ENCODE measurements around the gene WDR1. TPM values are rescaled to one million over a fixed set of nuclear protein-coding genes. Genes with fewer than 3 reads are reported as not detected.

The WDR1 gene
- total and polyA plus RNA-seq, 2 of the 13 experiments (the other 11 are each of a cell fraction or from before 2014, with no cell fraction given): 106 to 198 TPM

DNA sequence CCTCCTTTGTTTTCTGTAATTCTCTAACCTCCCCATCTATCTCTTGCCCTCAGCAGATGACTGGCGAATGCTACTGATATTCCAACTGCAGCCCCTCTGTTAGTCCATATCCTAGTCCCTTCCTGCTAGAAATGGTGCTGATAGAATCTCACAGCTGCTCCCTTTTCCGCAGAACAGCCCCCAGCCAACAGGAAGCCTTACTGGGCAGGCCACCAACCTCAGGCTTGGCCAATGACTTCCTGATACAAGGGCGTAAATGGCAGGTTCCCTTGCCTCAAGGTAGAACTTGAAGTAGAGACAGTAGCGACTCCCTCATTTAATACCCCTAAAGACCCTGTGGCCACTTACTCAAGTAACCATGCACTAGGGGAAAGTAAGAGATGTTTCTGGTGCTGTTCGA is 68.6 kb downstream of the WDR1 start:
- Histone ChIP-seq H3K27me3 (ENCODE audit: control insufficient read depth in 1 of 2, insufficient read depth in 2 of 2, low read length in 2 of 2) (no peaks in the 10 kb centered on the region), H2AFZ (ENCODE audit: low read length) (no peak overlapping the region), H3K36me3 (replicated peaks in 1 of 2; ENCODE audit: control insufficient read depth in 1 of 2, insufficient read depth in 2 of 2, low read length in 2 of 2) (no peaks in the 10 kb centered on the region), H4K20me1 (ENCODE audit: insufficient read depth, low read length) (no peaks in the 10 kb centered on the region), H3K79me2 (ENCODE audit: insufficient read depth, low read length) (no peaks in the 10 kb centered on the region), H3K9me3 (ENCODE audit: low read length) (no peaks in the 10 kb centered on the region), H3K9ac (ENCODE audit: insufficient read depth, low read depth, low read length) (no peak overlapping the region), H3K4me1 (ENCODE audit: insufficient read depth, low read length) (peaks cover 64% of the 10 kb centered on the region), H3K4me2 (ENCODE audit: low read depth, low read length) (no peak overlapping the region), H3K4me3 (replicated peaks in 1 of 3; ENCODE audit: insufficient read depth in 1 of 3, low read depth in 2 of 3, low read length in 3 of 3) (no peak overlapping the region), H3K27ac (ENCODE audit: extremely low read length, insufficient read depth, low read length) (no peak overlapping the region)
- no TSS peak for BruUV-seq (replicated peaks)
- intact Hi-C loops (cut with micrococcal nuclease; ENCODE audit: unreplicated experiment) (no loop called here), in situ Hi-C loops (cut with HindIII; ENCODE audit: extremely low pct_ligation_motif_present, low pct_unique_long_range_greater_than_20kb) (no loop called here)
- no peak for TF ChIP-seq TRIM24 (CRISPR knock-in tag; IDR thresholded peaks at IDR 0.05)
- TF ChIP-seq ZNF709 (CRISPR knock-in tag; IDR thresholded peaks at IDR 0.05): no peak
- TF ChIP-seq MEIS1 (CRISPR knock-in tag; IDR thresholded peaks at IDR 0.05; ENCODE audit: borderline replicate concordance): no peak
- TF ChIP-seq, protein P1, sequence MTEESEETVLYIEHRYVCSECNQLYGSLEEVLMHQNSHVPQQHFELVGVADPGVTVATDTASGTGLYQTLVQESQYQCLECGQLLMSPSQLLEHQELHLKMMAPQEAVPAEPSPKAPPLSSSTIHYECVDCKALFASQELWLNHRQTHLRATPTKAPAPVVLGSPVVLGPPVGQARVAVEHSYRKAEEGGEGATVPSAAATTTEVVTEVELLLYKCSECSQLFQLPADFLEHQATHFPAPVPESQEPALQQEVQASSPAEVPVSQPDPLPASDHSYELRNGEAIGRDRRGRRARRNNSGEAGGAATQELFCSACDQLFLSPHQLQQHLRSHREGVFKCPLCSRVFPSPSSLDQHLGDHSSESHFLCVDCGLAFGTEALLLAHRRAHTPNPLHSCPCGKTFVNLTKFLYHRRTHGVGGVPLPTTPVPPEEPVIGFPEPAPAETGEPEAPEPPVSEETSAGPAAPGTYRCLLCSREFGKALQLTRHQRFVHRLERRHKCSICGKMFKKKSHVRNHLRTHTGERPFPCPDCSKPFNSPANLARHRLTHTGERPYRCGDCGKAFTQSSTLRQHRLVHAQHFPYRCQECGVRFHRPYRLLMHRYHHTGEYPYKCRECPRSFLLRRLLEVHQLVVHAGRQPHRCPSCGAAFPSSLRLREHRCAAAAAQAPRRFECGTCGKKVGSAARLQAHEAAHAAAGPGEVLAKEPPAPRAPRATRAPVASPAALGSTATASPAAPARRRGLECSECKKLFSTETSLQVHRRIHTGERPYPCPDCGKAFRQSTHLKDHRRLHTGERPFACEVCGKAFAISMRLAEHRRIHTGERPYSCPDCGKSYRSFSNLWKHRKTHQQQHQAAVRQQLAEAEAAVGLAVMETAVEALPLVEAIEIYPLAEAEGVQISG (CRISPR knock-in tag; IDR thresholded peaks at IDR 0.05): no peak
- TF ChIP-seq ZNF615 (CRISPR knock-in tag; IDR thresholded peaks at IDR 0.05; ENCODE audit: borderline replicate concordance): no peak
- TF ChIP-seq SIX4 (CRISPR knock-in tag; IDR thresholded peaks at IDR 0.05): no peak
- TF ChIP-seq RNF2 (conservative IDR thresholded peaks at IDR 0.05; ENCODE audit: low read depth): no peak
- no peak for TF ChIP-seq TEAD2 (CRISPR knock-in tag; IDR thresholded peaks at IDR 0.05)
- TF ChIP-seq HES4 (CRISPR knock-in tag; IDR thresholded peaks at IDR 0.05; ENCODE audit: borderline replicate concordance): no peak
- TF ChIP-seq JARID2 (CRISPR knock-in tag; IDR thresholded peaks at IDR 0.05; ENCODE audit: insufficient replicate concordance): no peak
- TF ChIP-seq PTBP1 (IDR thresholded peaks at IDR 0.05; ENCODE audit: low read depth, low read length, poor library complexity, severe bottlenecking): no peak
- TF ChIP-seq FOXM1 (CRISPR knock-in tag; IDR thresholded peaks at IDR 0.05): no peak
- no peak for TF ChIP-seq ZNF367 (CRISPR knock-in tag; IDR thresholded peaks at IDR 0.05; ENCODE audit: borderline replicate concordance)
- TF ChIP-seq ZNF792 (CRISPR knock-in tag; IDR thresholded peaks at IDR 0.05): no peak
- ChIA-PET POLR2A (no interaction called here), CTCF (ENCODE audit: low intra/inter-chr PET ratio, low total read pairs) (no interaction called here)
- FAIRE-seq (no peak), DNase-seq (ENCODE audit: low spot score) (no peak), ATAC-seq (no peak)
- 93% methylated on average over 5 of the region's 5 CpGs for WGBS (ENCODE audit: low lambda C conversion rate)
